ENCODE data around the gene CDO1.

CDO1 gene

GRCh38 chr5:115816226-115817081 is at the start of gene CDO1:
CDO1 (minus strand) TSS chr5:115816659; CDS start chr5:115816397, 262 bp downstream.
- Histone ChIP-seq H3K27ac (ENCODE audit: low read length) (peak within 1 kb of the TSS; percentile 67), H3K36me3 (ENCODE audit: insufficient read depth, low read depth, low read length) (peaks cover 12% of the 10 kb centered on the region), H3K27me3 (ENCODE audit: insufficient read depth, low read length) (peaks cover 27% of the 10 kb centered on the region), H3K9ac (ENCODE audit: low read depth, low read length) (peak within 1 kb of the TSS; percentile 90), H3K4me3 (ENCODE audit: low read length) (peak within 1 kb of the TSS; percentile 93), H3K4me1 (ENCODE audit: insufficient read depth, low read length) (peaks cover 9% of the 10 kb centered on the region; the same call in 1 of the 2 replicates), H3K9me3 (ENCODE audit: insufficient read depth, low read depth, low read length) (no peaks in the 10 kb centered on the region)

GRCh38 chr5:115859378-115859777 is 42.9 kb upstream of the CDO1 start:
- H3K27me3 ChIP-seq (ENCODE audit: insufficient read depth, low read length): no peaks in the 10 kb centered on the region
- H3K4me3 ChIP-seq (ENCODE audit: low read length): no peak overlapping the region
- H3K27ac ChIP-seq (ENCODE audit: low read length): no peak overlapping the region
- no peak overlapping the region for H3K9ac ChIP-seq (ENCODE audit: low read depth, low read length)
- no peaks in the 10 kb centered on the region for H3K9me3 ChIP-seq (ENCODE audit: insufficient read depth, low read depth, low read length)
- no peaks in the 10 kb centered on the region for H3K36me3 ChIP-seq (ENCODE audit: insufficient read depth, low read depth, low read length)
- H3K4me1 ChIP-seq (ENCODE audit: insufficient read depth, low read length): peaks cover 17% of the 10 kb centered on the region

GRCh38 chr5:115858396-115858795 is 41.9 kb upstream of the CDO1 start:
- H3K4me1 ChIP-seq (ENCODE audit: insufficient read depth, low read length): peaks cover 16% of the 10 kb centered on the region
- peak overlapping the region; percentile 16; the same call in 1 of the 2 replicates for H3K9ac ChIP-seq (ENCODE audit: low read depth, low read length)
- peaks cover 4% of the 10 kb centered on the region; the same call in 1 of the 2 replicates for H3K9me3 ChIP-seq (ENCODE audit: insufficient read depth, low read depth, low read length)
- no peak overlapping the region for H3K4me3 ChIP-seq (ENCODE audit: low read length)
- peaks cover 4% of the 10 kb centered on the region; the same call in 1 of the 2 replicates for H3K36me3 ChIP-seq (ENCODE audit: insufficient read depth, low read depth, low read length)
- H3K27ac ChIP-seq (ENCODE audit: low read length): no peak overlapping the region
- no peaks in the 10 kb centered on the region for H3K27me3 ChIP-seq (ENCODE audit: insufficient read depth, low read length)

- H3K27me3 ChIP-seq (ENCODE audit: insufficient read depth, low read length): no peaks in the 10 kb centered on the region
- no peak overlapping the region for H3K4me3 ChIP-seq (ENCODE audit: low read length)
- peaks cover 16% of the 10 kb centered on the region for H3K4me1 ChIP-seq (ENCODE audit: insufficient read depth, low read length)
- H3K9ac ChIP-seq (ENCODE audit: low read depth, low read length): peak overlapping the region; percentile 16; the same call in 1 of the 2 replicates
- peaks cover 7% of the 10 kb centered on the region; the same call in 1 of the 2 replicates for H3K9me3 ChIP-seq (ENCODE audit: insufficient read depth, low read depth, low read length)
- H3K27ac ChIP-seq (ENCODE audit: low read length): no peak overlapping the region
- H3K36me3 ChIP-seq (ENCODE audit: insufficient read depth, low read depth, low read length): peaks cover 4% of the 10 kb centered on the region; the same call in 1 of the 2 replicates
These were observed 41.3 kb upstream of the CDO1 start for GRCh38 chr5:115857626-115858349.

- Histone ChIP-seq H3K9ac (ENCODE audit: low read depth, low read length) (no peak overlapping the region), H3K27ac (ENCODE audit: low read length) (no peak overlapping the region), H3K36me3 (ENCODE audit: insufficient read depth, low read depth, low read length) (peaks cover 4% of the 10 kb centered on the region; the same call in 1 of the 2 replicates), H3K27me3 (ENCODE audit: insufficient read depth, low read length) (no peaks in the 10 kb centered on the region), H3K4me1 (ENCODE audit: insufficient read depth, low read length) (peaks cover 14% of the 10 kb centered on the region), H3K9me3 (ENCODE audit: insufficient read depth, low read depth, low read length) (peaks cover 8% of the 10 kb centered on the region; the same call in 1 of the 2 replicates), H3K4me3 (ENCODE audit: low read length) (no peak overlapping the region)
These were observed 40.6 kb upstream of the CDO1 start for GRCh38 chr5:115857057-115857479.

- Histone ChIP-seq H3K27me3 (ENCODE audit: insufficient read depth, low read length) (no peaks in the 10 kb centered on the region), H3K4me3 (ENCODE audit: low read length) (no peak overlapping the region), H3K27ac (ENCODE audit: low read length) (no peak overlapping the region), H3K4me1 (ENCODE audit: insufficient read depth, low read length) (peaks cover 14% of the 10 kb centered on the region), H3K9me3 (ENCODE audit: insufficient read depth, low read depth, low read length) (peaks cover 8% of the 10 kb centered on the region; the same call in 1 of the 2 replicates), H3K9ac (ENCODE audit: low read depth, low read length) (no peak overlapping the region), H3K36me3 (ENCODE audit: insufficient read depth, low read depth, low read length) (peaks cover 4% of the 10 kb centered on the region; the same call in 1 of the 2 replicates)
These were observed 39.5 kb upstream of the CDO1 start for GRCh38 chr5:115855959-115856358.

GRCh38 chr5:115854139-115854538 is 37.7 kb upstream of the CDO1 start:
- Histone ChIP-seq H3K9ac (ENCODE audit: low read depth, low read length) (no peak overlapping the region), H3K27me3 (ENCODE audit: insufficient read depth, low read length) (no peaks in the 10 kb centered on the region), H3K27ac (ENCODE audit: low read length) (no peak overlapping the region), H3K4me1 (ENCODE audit: insufficient read depth, low read length) (peaks cover 14% of the 10 kb centered on the region), H3K36me3 (ENCODE audit: insufficient read depth, low read depth, low read length) (peaks cover 4% of the 10 kb centered on the region; the same call in 1 of the 2 replicates), H3K9me3 (ENCODE audit: insufficient read depth, low read depth, low read length) (peaks cover 8% of the 10 kb centered on the region; the same call in 1 of the 2 replicates), H3K4me3 (ENCODE audit: low read length) (no peak overlapping the region)

- Histone ChIP-seq H3K4me3 (ENCODE audit: low read length) (no peak overlapping the region), H3K9me3 (ENCODE audit: insufficient read depth, low read depth, low read length) (peaks cover 8% of the 10 kb centered on the region; the same call in 1 of the 2 replicates), H3K9ac (ENCODE audit: low read depth, low read length) (no peak overlapping the region), H3K27me3 (ENCODE audit: insufficient read depth, low read length) (no peaks in the 10 kb centered on the region), H3K4me1 (ENCODE audit: insufficient read depth, low read length) (no peaks in the 10 kb centered on the region), H3K27ac (ENCODE audit: low read length) (no peak overlapping the region), H3K36me3 (ENCODE audit: insufficient read depth, low read depth, low read length) (peaks cover 4% of the 10 kb centered on the region; the same call in 1 of the 2 replicates)
These were observed 34.4 kb upstream of the CDO1 start for GRCh38 chr5:115850744-115851416.

GRCh38 chr5:115849258-115849798 is 32.9 kb upstream of the CDO1 start:
- Histone ChIP-seq H3K4me1 (ENCODE audit: insufficient read depth, low read length) (no peaks in the 10 kb centered on the region), H3K9ac (ENCODE audit: low read depth, low read length) (no peak overlapping the region), H3K27me3 (ENCODE audit: insufficient read depth, low read length) (no peaks in the 10 kb centered on the region), H3K4me3 (ENCODE audit: low read length) (no peak overlapping the region), H3K36me3 (ENCODE audit: insufficient read depth, low read depth, low read length) (peaks cover 4% of the 10 kb centered on the region; the same call in 1 of the 2 replicates), H3K27ac (ENCODE audit: low read length) (no peak overlapping the region), H3K9me3 (ENCODE audit: insufficient read depth, low read depth, low read length) (peaks cover 8% of the 10 kb centered on the region; the same call in 1 of the 2 replicates)

GRCh38 chr5:115847290-115847689 is 30.8 kb upstream of the CDO1 start:
- no peaks in the 10 kb centered on the region for H3K36me3 ChIP-seq (ENCODE audit: insufficient read depth, low read depth, low read length)
- H3K4me3 ChIP-seq (ENCODE audit: low read length): no peak overlapping the region
- H3K9ac ChIP-seq (ENCODE audit: low read depth, low read length): no peak overlapping the region
- no peaks in the 10 kb centered on the region for H3K9me3 ChIP-seq (ENCODE audit: insufficient read depth, low read depth, low read length)
- H3K27ac ChIP-seq (ENCODE audit: low read length): no peak overlapping the region
- no peaks in the 10 kb centered on the region; the same call in 1 of the 2 replicates for H3K4me1 ChIP-seq (ENCODE audit: insufficient read depth, low read length)
- peaks cover 12% of the 10 kb centered on the region for H3K27me3 ChIP-seq (ENCODE audit: insufficient read depth, low read length)

- H3K9ac ChIP-seq (ENCODE audit: low read depth, low read length): no peak overlapping the region
- H3K36me3 ChIP-seq (ENCODE audit: insufficient read depth, low read depth, low read length): no peaks in the 10 kb centered on the region
- H3K4me3 ChIP-seq (ENCODE audit: low read length): no peak overlapping the region
- H3K9me3 ChIP-seq (ENCODE audit: insufficient read depth, low read depth, low read length): no peaks in the 10 kb centered on the region
- no peak overlapping the region for H3K27ac ChIP-seq (ENCODE audit: low read length)
- H3K27me3 ChIP-seq (ENCODE audit: insufficient read depth, low read length): peaks cover 12% of the 10 kb centered on the region
- H3K4me1 ChIP-seq (ENCODE audit: insufficient read depth, low read length): peaks cover 2% of the 10 kb centered on the region
These were observed 27.9 kb upstream of the CDO1 start for GRCh38 chr5:115844321-115844817.
